Left kidney (tissue), 8 donors: ENCODE data around the gene ARAP3. TPM values are rescaled to one million over a fixed set of nuclear protein-coding genes. Genes with fewer than 3 reads are reported as not detected.
"Not testable (repeated sequence)": the region's sequence is repeated elsewhere in the genome, so short reads cannot be mapped to it uniquely, and the experiment has no call there.

Experiments used
- DNase-seq: peaks from one replicate; pipeline ENCODE4 v3.0.0-alpha.2; 2013
- long read RNA-seq, 8 donors: transcript quantifications; one replicate each; lab custom pipeline, GENCODE V29; 2026
- polyA plus RNA-seq: library from polyadenylated mRNA; unstranded; fragments of 120-200 nt; gene quantifications from one replicate; pipeline ENCODE4 v1.2.1, GENCODE V29; 2013; ENCODE audit not compliant: insufficient read length

Gene ARAP3
- 21.3 TPM for polyA plus RNA-seq
- long read RNA-seq, donor 1 = 0 reads
- long read RNA-seq, donor 2, full-length matches to known transcripts = 1 of 6 reads
- long read RNA-seq, donor 2, partial matches to known transcripts = 5 of 6 reads
- long read RNA-seq, donor 2, other reads (novel, unspliced or antisense) = 0 of 6 reads
- long read RNA-seq, donor 3 = 0 reads
- long read RNA-seq, donor 4 = 0 reads
- long read RNA-seq, donor 5, full-length matches to known transcripts = 1 of 7 reads
- long read RNA-seq, donor 5, partial matches to known transcripts = 6 of 7 reads
- long read RNA-seq, donor 5, other reads (novel, unspliced or antisense) = 0 of 7 reads
- long read RNA-seq, donor 6 = 0 reads
- long read RNA-seq, donor 7, partial matches to known transcripts = 0 of 1 reads
- long read RNA-seq, donor 7, other reads (novel, unspliced or antisense) = 0 of 1 reads
- long read RNA-seq, donor 8 = 0 reads

DNA sequence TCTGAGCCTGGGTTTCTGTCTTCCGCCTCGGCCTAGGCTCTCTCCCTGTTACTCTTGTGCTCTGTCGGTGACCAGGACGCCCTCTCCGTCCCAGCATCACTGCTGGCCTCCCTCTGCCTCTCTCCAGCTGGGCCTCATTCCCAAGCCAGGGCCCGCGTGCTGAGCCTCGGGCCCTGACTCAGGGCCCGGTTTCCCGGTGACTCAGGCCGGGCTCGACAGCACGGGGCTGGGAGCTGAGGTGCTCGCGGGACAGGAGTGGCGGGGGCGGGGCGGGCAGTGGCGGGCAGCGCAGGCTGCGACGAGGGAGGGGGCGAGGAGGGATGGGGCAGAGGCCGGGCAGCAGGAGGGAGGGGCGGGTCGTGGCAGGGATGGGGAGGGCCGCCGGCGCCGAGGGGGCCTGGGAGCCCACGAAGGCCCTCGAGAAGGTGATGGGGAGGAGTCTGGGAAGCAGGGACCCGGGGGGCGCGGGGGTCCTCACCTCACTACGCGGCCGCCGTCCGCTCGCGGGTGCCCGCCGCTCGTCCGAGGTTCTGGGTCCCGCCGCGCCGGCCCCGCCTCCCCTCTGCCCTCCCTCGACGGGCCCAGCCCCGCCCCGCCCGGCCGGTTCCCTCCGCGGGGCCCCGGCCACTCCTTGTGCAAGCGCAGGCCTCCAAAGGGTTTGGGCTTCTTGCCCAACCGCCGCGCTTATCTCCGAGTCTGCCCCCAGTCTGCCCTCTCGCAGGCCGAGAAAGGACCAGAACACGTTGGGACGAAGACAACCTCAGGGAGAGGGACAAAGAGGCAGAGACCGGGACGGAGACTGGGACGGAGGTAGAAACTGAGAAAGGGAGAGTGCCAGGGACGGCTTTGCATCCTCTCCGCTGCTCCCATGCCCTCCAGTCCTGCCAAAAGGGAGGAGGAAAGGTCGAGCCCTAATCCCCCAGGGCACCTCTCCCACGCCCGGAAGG, at the start of gene ARAP3:
TSS of gene ARAP3 (minus strand) at position 536 of the 947 bp plus-strand sequence. CDS start 1,744 bp downstream, outside the sequence.
- DNase-seq = no peak

GRCh38 chr5:141729387-141730006, 47.5 kb upstream of the ARAP3 start:
- DNase-seq = no peak

- DNase-seq = no peak
These were observed 43.9 kb upstream of the ARAP3 start for GRCh38 chr5:141725891-141726290.

GRCh38 chr5:141725174-141725573, 43.1 kb upstream of the ARAP3 start:
- not testable (repeated sequence) for DNase-seq

DNA sequence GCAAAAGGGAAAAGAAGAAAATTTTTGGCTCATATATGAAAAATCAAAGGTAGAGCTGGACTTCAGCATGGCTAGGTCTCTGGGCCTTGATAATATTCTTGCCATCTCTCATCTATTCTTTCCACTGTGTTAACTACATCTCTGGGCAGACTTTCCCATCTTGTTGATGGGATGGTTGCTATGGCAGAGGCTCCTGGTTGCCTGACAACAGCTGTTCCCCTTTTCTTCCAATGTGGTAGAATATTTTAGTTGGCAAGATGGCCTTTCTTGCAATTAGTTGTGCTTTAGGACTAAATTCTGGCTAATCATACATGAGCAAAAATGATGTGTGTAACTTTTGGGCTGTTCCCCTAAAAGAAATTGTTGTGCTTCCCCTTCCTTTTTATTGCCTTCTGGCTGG, 40.2 kb upstream of the ARAP3 start:
- no peak for DNase-seq

DNA sequence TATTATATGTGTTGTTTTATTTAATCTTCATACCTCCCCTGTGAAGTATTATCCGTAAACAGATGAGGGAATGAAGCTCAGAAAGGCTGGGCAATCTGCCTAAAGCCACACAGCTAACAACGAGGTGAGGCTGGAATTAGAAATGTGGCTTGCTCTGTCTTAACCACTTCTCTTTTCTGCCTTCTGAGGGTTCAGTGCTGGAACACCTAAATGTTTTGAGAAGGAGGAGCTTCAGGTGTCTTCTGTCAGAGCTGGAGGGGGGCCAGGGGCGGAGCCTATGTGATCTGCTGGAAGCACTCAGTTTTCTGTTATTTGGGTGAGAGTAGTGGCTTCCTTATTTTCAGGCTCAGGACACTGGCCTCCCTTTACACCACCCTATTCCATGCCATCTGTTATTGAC, 35.0 kb upstream of the ARAP3 start:
- DNase-seq = no peak

GRCh38 chr5:141716468-141716867, 34.4 kb upstream of the ARAP3 start:
- DNase-seq = no peak

DNA sequence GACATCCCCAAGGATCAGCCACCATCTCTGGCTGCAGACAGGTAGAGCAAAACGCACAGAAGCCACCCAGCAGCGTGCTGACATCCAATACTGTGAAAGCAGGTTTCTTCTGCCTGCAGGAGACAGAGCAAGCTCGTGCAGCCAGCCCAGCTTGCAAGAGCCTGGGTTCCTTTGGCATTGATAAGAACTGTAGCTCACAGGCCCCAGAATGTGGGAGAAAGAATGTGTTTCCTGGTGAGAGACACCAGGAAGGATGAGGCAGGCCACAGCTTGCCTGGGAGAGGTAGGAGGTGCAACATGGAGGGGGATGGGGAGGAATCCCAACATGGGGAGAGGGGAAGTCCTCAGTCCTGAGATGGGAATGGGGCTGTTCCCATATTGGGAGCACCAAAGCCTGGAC, 34.0 kb upstream of the ARAP3 start:
- DNase-seq = no peak

GRCh38 chr5:141715346-141715905, 33.4 kb upstream of the ARAP3 start:
- no peak for DNase-seq

- DNase-seq = no peak
These were observed 32.7 kb upstream of the ARAP3 start for GRCh38 chr5:141714542-141715310.

GRCh38 chr5:141713616-141714309, 31.7 kb upstream of the ARAP3 start:
- DNase-seq = no peak

DNA sequence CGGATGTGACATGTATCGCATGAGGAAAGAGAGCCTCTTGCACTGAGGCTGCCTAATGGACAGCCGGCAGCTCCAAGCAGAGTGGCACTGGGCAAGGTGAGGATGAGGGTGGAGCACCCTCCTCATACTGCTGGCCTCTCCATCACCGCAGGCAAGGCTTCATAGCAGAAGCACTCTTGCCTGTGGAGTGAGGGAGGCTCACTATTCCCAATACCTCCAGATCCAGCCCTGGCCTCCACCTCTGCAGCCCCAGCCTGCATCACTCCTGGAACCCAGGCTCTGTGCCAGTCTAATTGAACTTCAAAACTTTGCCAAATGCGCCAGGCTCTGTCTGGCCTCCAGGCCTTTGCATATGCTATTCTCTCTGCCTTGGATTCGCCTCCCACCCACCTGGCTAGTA, 29.7 kb upstream of the ARAP3 start:
- DNase-seq = no peak

GRCh38 chr5:141709699-141710267, 27.8 kb upstream of the ARAP3 start:
- DNase-seq = no peak

DNA sequence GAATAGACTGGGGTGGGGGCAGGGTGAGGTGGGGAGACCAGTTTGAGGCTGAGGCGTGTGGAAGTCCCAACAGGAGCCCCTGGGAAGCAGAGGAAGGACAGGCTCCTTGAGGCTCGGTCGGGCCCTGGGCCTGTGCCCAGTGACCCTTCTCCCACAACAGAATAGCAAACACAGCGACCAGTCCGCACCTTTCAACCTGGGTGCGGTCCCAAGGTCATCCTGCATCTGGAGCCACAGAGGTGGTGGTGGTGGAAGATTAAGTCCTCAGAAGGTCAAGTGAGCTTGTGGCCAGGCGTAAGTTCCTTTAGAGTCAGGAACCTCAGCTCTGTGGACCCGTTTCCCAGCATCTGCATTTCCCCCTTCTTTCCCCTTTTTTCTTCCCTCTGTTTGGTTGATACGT, 26.0 kb upstream of the ARAP3 start:
- DNase-seq = no peak

DNA sequence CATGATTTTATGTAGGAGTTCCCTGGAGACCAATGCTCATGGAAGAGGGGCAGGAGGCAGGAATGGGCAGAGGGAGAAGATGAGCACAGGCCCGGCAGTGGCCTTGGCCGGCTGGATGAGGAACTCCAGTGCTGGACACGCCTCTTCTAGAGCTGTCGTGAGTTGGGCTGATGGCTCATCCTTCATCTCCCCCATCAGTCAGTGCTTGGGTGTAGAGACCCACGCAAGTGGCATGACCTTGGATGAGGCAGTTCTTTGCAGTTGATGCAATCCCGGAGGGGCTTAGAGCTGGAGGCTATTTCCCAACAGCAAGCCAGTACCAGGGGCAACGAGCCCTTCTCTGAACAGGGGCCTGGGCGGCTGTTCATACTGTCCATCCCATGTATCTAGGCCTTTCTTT, 25.5 kb upstream of the ARAP3 start:
- no peak for DNase-seq

- no peak for DNase-seq
These were observed 24.1 kb upstream of the ARAP3 start for GRCh38 chr5:141706121-141706520.

- no peak for DNase-seq
These were observed 23.4 kb upstream of the ARAP3 start for GRCh38 chr5:141705469-141705868.

- no peak for DNase-seq
These were observed 22.8 kb upstream of the ARAP3 start for GRCh38 chr5:141704782-141705297.

DNA sequence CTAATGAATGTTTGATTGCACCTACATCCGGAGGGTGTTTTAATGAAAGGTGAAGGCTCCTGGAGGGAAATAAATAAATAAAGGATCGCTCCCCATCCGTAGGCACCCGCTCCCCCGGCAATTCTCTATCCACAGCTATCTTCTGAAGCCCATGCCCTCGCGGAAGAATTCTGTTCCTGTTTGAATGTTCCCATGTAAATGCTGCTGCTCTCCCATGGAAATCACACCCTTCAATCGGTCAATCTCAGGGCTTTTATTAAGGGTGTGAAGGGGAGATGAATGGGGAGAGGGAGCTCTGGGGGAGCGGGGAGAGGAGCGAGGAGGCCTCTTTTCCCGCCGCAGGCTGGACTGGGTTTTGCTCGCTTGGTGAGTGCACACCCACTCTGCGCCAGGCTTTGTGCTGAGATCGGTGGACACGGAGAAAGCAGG, 21.1 kb upstream of the ARAP3 start:
- DNase-seq = no peak
